WTC11 (cell line): Measurements from ENCODE around the gene RASGRP2.

Experiments
- AFF4 ChIP-seq: sonication (generic); formaldehyde crosslinking; IDR thresholded peaks from 2 replicates; pipeline ENCODE4 v1.8.1; 2023; ENCODE audit warnings: mild to moderate bottlenecking, missing genetic modification reagents, borderline replicate concordance
- ATF2 ChIP-seq: sonication (generic); formaldehyde crosslinking; IDR thresholded peaks from 2 replicates; pipeline ENCODE4 v1.8.1; 2022; ENCODE audit warnings: low read depth, missing genetic modification reagents, borderline replicate concordance
- ATF3 ChIP-seq: sonication (generic); formaldehyde crosslinking; conservative IDR thresholded peaks from 2 replicates; pipeline ENCODE4 v1.8.1; 2022; ENCODE audit warnings: mild to moderate bottlenecking, missing genetic modification reagents
- ATF6 ChIP-seq: sonication (generic); formaldehyde crosslinking; IDR thresholded peaks from 2 replicates; pipeline ENCODE4 v1.8.1; 2023; ENCODE audit warnings: mild to moderate bottlenecking, missing genetic modification reagents
- CREM ChIP-seq: sonication (generic); formaldehyde crosslinking; IDR thresholded peaks from 2 replicates; pipeline ENCODE4 v1.8.1; 2022; ENCODE audit warnings: mild to moderate bottlenecking, missing genetic modification reagents, moderate library complexity
- CTCF ChIP-seq: fragments of 200-600 bp; IDR thresholded peaks from 2 replicates; pipeline ENCODE4 v1.8.0; 2022; ENCODE audit warnings: antibody characterized with exemption
- ESRRA ChIP-seq: sonication (generic); formaldehyde crosslinking; IDR thresholded peaks from 2 replicates; pipeline ENCODE4 v1.8.1; 2022; ENCODE audit warnings: mild to moderate bottlenecking, missing genetic modification reagents, borderline replicate concordance
- FOXJ3 ChIP-seq: sonication (generic); formaldehyde crosslinking; IDR thresholded peaks from 2 replicates; pipeline ENCODE4 v1.9.0; 2021; ENCODE audit warnings: missing genetic modification reagents, mild to moderate bottlenecking, borderline replicate concordance
- SMAD4 ChIP-seq: sonication (generic); formaldehyde crosslinking; IDR thresholded peaks from 2 replicates; pipeline ENCODE4 v1.8.0; 2022; ENCODE audit warnings: mild to moderate bottlenecking, missing genetic modification reagents
- USF2 ChIP-seq: sonication (generic); formaldehyde crosslinking; IDR thresholded peaks from 2 replicates; pipeline ENCODE4 v1.8.1; 2023; ENCODE audit warnings: mild to moderate bottlenecking, missing genetic modification reagents, moderate library complexity
- ZSCAN18 ChIP-seq: fragments of 250-450 bp; sonication (Bioruptor Pico); IDR thresholded peaks from 2 replicates; pipeline ENCODE4 v2.1.2; 2022; ENCODE audit warnings: mild to moderate bottlenecking, moderate library complexity

GRCh38 chr11:64694821-64695365, 49.0 kb downstream of the RASGRP2 start:
- TF ChIP-seq ATF6 (CRISPR knock-in tag) (no peak), CTCF (no peak), ATF3 (CRISPR knock-in tag) (no peak), ATF2 (CRISPR knock-in tag) (no peak), FOXJ3 (CRISPR knock-in tag) (no peak), ESRRA (CRISPR knock-in tag) (no peak), CREM (CRISPR knock-in tag) (no peak), ZSCAN18 (no peak), USF2 (CRISPR knock-in tag) (no peak), SMAD4 (CRISPR knock-in tag) (no peak), AFF4 (CRISPR knock-in tag) (no peak)
